Cardiac fibroblast (primary cell): ENCODE data around the gene ACSS2.
A peak's percentile ranks its signal among the peaks of the same experiment; 100 is the strongest.

Experiments used
- DNase-seq, 2 donors: peaks; one replicate each; pipeline versions ENCODE4 v3.0.0 to v3.0.0-alpha.2; 2010; ENCODE audit warnings: low read depth in 2 of 2
- H3K4me3 ChIP-seq, 2 donors: replicated peaks in 1 of 2; 1 replicate in 1 of 2; 2 replicates in 1 of 2; pipeline ENCODE4 v1.5.1; 2011; ENCODE audit warnings: low read depth in 2 of 2, low read length in 2 of 2, mild to moderate bottlenecking in 2 of 2, moderate library complexity in 1 of 2
- CTCF ChIP-seq: IDR thresholded peaks from one replicate; pipeline ENCODE4 v1.5.1; 2011; ENCODE audit warnings: low read depth, mild to moderate bottlenecking, low read length, inconsistent platforms

Gene ACSS2

DNA sequence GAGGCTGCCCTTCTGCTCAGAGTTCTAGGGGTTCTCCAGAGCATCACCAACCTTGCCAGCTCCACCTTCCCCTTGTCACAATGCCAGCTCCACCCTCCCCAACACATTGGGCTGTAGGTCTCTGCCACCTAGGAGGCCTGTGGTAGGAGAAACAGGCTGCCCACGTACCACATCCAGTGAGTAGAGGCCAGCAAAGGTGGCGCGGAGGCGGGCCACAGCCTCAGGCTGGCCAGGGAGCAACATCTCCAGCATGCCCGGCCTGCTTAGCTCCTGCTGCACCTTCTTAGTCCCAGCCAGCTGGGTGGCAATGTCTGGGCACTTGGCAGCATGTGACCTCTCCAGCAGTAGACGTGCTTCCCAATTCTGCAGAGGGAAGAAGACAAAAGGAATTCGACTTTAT, 55.4 kb downstream of the ACSS2 start:
- no peak for TF ChIP-seq CTCF
- H3K4me3 ChIP-seq, result no peak overlapping the region
- DNase-seq, result no peak

DNA sequence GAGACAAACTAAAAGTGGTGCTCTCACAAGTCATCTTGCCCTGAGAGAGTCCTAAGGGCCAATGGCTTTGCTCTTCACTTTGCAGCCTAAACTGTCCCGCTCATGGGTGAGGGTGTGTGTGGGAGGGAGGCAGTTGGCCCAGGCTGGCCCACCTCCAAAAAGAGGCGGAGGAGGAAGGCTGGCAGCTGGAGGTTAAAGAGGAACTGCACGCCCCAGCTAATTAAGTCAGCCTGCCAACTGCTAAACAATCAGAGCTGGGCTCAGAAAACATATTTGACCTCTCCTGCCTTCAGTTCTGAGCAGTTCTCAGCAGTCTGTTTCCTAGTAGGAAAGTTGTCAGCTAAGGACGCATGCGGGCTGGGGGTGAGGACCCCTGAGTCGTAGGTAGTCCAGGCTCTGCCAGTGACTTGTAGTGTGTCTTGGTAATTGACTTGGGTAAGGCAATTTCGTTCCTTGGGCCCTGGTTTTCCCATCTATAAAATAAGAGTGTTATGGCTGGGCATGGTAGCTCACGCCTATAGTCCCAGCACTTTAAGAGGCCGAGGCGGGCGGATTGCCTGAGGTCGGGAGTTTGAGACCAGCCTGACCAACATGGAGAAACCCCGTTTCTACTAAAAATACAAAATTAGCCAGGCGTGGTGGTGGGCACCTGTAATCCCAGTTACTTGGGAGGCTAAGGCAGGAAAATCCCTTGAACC, 62.2 kb downstream of the ACSS2 start:
- DNase-seq, result peak in 1 of 2 donors; percentile 35
- no peak overlapping the region for H3K4me3 ChIP-seq
- no peak for TF ChIP-seq CTCF

DNA sequence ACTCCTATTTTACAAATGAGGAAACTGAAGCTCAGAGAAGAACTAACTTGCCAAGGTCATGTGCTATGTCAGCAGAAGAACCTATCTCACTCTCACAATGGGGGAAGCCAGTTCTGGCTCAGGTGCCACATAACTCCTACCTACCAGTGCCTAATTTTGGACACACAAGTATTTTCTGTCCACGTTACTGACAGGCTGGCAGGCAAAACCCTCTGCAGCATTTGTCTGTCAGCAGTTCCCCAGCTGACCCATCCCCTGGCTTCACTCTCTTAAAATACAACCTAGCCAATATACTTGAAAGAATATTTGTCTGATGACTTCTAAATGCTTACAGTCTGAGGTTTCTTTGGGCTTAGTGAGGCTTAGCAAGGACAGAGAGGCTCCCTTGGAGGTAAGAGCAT, 63.7 kb downstream of the ACSS2 start:
- no peak for TF ChIP-seq CTCF
- DNase-seq, result no peak
- no peak overlapping the region for H3K4me3 ChIP-seq

GRCh38 chr20:34941226-34941625, 64.8 kb downstream of the ACSS2 start:
- no peak for TF ChIP-seq CTCF
- peak in 1 of 2 donors; percentile 59 for DNase-seq
- no peak overlapping the region for H3K4me3 ChIP-seq

DNA sequence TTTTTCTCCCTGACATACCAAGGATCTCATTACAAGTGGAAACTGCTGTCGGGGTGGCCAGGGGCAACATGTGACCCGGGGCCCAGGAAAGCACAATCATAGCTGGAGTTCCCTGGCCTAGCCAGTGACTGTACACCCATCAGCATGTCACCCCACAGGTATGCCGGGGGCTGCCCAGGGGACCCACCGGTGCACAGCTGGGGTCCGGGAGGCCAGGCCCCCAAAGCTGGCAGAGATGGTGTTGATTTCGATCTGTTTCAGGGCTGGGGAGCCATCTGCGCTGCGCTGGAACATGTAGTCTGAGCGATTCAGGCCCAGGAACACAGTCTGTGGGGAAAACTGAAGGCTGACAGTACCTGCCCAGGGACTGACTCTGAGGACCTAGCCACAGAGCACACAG, 65.9 kb downstream of the ACSS2 start:
- TF ChIP-seq CTCF, result no peak
- no peak for DNase-seq
- no peak overlapping the region for H3K4me3 ChIP-seq

GRCh38 chr20:34943808-34944567, 67.6 kb downstream of the ACSS2 start:
- no peak overlapping the region for H3K4me3 ChIP-seq
- no peak for TF ChIP-seq CTCF
- DNase-seq, result peak in 1 of 2 donors; percentile 12
